Fibroblast of pulmonary artery (primary cell): ENCODE results near the gene PAN3.
A peak's percentile ranks its signal among the peaks of the same experiment; 100 is the strongest.

ENCODE experiments used
- DNase-seq: peaks from one replicate; pipeline ENCODE4 v3.0.0-alpha.2; 2010; ENCODE audit warnings: low read depth
- H3K4me3 ChIP-seq: replicated peaks from 2 replicates; pipeline ENCODE4 v1.5.1; 2011; ENCODE audit warnings: low read depth, mild to moderate bottlenecking, control low read depth, low read length, moderate library complexity
- TF ChIP-seq, protein P1 (sequence below): IDR thresholded peaks from 2 replicates; pipeline ENCODE4 v1.5.1; 2011; ENCODE audit warnings: mild to moderate bottlenecking, control low read depth, low read length, inconsistent platforms; ENCODE audit errors: missing control alignments

The PAN3 gene, protein sequence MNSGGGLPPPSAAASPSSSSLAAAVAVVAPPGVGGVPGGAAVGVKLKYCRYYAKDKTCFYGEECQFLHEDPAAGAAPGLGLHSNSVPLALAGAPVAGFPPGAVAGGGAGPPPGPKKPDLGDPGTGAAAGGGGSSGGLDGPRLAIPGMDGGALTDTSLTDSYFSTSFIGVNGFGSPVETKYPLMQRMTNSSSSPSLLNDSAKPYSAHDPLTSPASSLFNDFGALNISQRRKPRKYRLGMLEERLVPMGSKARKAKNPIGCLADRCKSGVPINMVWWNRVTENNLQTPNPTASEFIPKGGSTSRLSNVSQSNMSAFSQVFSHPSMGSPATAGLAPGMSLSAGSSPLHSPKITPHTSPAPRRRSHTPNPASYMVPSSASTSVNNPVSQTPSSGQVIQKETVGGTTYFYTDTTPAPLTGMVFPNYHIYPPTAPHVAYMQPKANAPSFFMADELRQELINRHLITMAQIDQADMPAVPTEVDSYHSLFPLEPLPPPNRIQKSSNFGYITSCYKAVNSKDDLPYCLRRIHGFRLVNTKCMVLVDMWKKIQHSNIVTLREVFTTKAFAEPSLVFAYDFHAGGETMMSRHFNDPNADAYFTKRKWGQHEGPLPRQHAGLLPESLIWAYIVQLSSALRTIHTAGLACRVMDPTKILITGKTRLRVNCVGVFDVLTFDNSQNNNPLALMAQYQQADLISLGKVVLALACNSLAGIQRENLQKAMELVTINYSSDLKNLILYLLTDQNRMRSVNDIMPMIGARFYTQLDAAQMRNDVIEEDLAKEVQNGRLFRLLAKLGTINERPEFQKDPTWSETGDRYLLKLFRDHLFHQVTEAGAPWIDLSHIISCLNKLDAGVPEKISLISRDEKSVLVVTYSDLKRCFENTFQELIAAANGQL

DNA sequence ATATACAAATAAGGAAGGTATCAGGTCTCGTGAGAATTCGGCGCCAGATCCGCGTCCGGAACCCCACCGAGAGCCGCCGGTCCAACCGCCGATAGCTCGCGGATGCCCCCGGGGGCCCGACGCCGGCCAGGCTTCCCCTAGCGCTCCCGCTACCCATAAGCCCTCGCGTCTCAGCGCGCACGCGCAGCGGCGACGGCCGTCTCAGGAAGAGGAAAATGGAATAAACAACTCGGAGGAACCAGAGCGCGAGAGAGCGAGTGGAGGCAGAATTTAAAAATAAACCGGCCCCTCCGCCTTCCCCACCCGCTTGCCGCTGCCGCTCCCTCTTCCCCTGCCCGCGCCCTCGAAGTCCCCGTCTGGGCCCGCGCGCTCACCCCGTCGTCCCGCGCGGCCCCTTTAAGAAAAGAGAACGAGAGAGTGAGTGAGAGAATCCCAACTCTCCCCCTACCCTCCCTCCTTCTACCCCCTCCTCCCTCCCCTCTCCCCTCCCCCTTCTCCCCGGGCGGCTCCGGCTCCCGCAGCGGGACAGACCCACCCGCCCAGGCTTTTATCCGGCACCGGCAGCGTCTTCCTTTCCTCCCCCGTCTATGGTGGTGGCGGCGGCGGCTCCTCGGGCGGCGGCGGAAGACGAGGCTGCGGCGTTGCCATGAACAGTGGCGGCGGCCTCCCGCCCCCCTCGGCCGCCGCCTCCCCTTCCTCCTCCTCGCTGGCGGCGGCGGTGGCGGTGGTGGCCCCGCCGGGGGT lies at the start of gene PAN3:
PAN3 (plus strand) TSS at position 534 of the 744 bp plus-strand sequence; CDS start at position 647, 113 bp downstream.
- DNase-seq: peak; percentile 92
- TF ChIP-seq, protein P1, sequence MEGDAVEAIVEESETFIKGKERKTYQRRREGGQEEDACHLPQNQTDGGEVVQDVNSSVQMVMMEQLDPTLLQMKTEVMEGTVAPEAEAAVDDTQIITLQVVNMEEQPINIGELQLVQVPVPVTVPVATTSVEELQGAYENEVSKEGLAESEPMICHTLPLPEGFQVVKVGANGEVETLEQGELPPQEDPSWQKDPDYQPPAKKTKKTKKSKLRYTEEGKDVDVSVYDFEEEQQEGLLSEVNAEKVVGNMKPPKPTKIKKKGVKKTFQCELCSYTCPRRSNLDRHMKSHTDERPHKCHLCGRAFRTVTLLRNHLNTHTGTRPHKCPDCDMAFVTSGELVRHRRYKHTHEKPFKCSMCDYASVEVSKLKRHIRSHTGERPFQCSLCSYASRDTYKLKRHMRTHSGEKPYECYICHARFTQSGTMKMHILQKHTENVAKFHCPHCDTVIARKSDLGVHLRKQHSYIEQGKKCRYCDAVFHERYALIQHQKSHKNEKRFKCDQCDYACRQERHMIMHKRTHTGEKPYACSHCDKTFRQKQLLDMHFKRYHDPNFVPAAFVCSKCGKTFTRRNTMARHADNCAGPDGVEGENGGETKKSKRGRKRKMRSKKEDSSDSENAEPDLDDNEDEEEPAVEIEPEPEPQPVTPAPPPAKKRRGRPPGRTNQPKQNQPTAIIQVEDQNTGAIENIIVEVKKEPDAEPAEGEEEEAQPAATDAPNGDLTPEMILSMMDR: peak; percentile 5
- peak within 1 kb of the TSS; percentile 69 for H3K4me3 ChIP-seq

DNA sequence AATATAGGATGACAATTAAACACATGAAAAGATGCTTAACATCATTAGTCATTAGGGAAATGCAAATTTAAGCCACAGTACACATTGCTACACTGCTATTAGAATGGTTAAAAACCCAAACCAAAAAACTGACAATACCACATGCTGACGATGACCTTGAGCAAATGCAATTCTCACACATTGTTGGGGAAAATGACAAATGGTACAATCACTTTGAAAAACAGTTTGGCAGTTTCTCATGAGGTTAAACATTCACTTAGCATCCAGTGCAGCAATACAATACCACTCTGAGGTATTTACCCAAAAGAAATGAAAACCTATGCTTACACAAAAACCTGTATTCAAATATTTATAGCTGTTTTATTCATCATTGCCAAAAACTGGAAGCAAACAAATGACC lies 49.3 kb upstream of the PAN3 start:
- TF ChIP-seq, protein P1: no peak
- no peak overlapping the region for H3K4me3 ChIP-seq
- DNase-seq: no peak

DNA sequence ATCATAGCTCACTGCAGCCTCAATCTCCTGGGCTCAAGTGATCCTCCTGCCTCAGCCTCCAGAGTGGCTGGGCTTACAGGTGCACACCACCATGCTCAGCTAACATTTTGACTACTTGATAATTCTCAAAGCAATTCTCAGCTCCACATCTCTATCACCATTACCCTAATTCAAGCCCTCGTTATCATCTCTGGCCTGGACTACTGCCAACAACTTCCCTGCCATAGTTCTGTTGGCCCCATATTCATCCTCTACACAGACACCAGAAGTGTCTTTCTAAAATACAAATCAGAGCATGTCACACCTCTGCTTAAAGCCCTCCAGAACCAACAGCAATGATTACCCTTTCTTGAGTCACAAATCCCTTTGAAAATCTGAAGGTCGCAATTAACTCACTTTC lies 45.9 kb upstream of the PAN3 start:
- no peak overlapping the region for H3K4me3 ChIP-seq
- no peak for DNase-seq
- TF ChIP-seq, protein P1: no peak

DNA sequence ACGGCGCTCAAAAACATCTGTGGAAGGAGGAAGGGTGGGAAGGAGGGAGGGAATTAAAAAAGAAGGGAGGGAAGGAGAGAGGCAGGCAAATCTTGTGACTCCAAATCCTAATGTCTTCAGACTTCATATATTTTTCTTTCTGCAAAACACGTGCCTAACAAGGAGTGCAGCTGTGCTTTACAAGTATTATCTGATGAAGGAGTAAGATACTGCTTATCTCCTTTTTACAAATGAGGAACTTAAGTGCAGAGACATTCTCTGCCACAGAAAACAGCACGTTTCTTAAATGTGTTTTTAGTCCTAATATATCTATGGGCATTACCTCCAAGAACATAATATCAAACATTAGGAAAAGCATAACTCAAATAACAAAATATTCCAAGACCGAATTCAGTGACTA lies 44.5 kb upstream of the PAN3 start:
- TF ChIP-seq, protein P1: no peak
- H3K4me3 ChIP-seq: no peak overlapping the region
- DNase-seq: no peak

DNA sequence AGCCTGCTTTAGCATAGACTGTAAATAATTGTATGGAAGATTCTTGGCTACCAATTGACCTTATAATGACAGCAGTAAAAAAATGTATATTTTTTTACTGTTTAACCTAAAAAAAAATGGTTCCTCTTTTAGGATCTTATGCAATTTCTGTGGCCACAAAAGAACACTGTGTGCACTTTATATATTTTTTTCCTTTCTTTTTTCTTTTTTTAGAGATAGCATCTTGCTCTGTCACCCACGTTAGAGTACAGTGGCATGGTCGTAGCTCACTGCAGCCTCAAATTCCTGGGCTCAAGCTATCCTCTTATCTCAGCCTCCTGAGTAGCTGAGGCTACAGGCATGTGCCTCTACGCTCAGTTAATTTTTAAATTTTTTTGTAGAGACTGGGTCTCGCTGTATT lies 44.0 kb upstream of the PAN3 start:
- no peak overlapping the region for H3K4me3 ChIP-seq
- DNase-seq: no peak
- TF ChIP-seq, protein P1: no peak

DNA sequence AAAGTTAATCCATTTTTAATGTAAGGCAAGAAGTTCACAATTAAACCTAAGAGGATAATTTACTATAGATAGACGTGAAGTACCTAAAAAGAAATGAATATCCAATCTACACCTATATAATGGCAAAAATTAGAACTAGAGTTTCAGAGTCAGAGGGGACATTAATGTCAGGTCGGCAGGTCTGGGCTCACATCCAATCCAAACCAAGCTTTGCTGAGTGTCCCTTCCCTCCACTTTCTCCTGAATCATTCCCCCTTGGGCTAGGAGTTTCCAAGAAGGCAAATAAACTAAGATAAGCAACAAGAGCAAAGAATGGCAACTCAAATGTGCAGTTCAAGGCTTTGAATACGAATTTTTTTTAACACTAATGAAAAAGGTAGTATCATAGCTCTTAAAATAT lies 40.8 kb upstream of the PAN3 start:
- DNase-seq: no peak
- H3K4me3 ChIP-seq: no peak overlapping the region

More for the DNA sequence above, 40.8 kb upstream of the PAN3 start:
- TF ChIP-seq, protein P1: no peak
